Astrocyte of the cerebellum (primary cell): Measurements from ENCODE around the gene STAB2.

Experiments
- DNase-seq: peaks from one replicate; pipeline ENCODE4 v3.0.0-alpha.2; 2011; ENCODE audit warnings: low read depth
- H3K4me3 ChIP-seq: 2 replicates; pipeline ENCODE4 v1.5.1; 2011; ENCODE audit warnings: mild to moderate bottlenecking, low read depth, low read length, moderate library complexity
- in situ Hi-C: cut with HindIII; loops from 2 replicates; pipeline ENCODE4 v1.10.0; 2017; ENCODE audit warnings: low sequenced_read_pairs
- TF ChIP-seq, protein P1 (sequence below): IDR thresholded peaks from 2 replicates; pipeline ENCODE4 v1.5.1; 2012; ENCODE audit warnings: low read length, low read depth, moderate library complexity, mild to moderate bottlenecking; ENCODE audit errors: missing control alignments

Gene STAB2

DNA sequence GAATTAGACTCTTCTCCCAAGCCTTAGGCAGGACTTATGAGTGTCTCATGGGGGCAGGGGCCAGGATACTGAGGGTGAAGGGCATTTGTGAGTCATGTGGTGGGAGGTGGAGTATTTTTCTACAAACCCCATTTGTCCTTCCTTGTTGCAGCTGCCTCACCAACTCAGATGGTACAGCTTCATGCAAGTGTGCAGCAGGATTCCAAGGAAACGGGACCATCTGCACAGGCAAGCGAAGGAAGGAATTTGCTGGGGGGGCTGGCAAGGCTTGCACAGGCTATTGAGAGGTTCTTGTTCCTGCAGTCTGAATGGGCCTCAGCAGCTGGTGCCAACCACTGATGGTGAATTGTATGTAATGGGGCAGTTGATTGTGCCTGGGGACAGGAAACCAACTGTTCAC lies 125.1 kb downstream of the STAB2 start:
- DNase-seq = no peak
- in situ Hi-C loops = no loop called here
- H3K4me3 ChIP-seq = no peak overlapping the region
- TF ChIP-seq, protein P1, sequence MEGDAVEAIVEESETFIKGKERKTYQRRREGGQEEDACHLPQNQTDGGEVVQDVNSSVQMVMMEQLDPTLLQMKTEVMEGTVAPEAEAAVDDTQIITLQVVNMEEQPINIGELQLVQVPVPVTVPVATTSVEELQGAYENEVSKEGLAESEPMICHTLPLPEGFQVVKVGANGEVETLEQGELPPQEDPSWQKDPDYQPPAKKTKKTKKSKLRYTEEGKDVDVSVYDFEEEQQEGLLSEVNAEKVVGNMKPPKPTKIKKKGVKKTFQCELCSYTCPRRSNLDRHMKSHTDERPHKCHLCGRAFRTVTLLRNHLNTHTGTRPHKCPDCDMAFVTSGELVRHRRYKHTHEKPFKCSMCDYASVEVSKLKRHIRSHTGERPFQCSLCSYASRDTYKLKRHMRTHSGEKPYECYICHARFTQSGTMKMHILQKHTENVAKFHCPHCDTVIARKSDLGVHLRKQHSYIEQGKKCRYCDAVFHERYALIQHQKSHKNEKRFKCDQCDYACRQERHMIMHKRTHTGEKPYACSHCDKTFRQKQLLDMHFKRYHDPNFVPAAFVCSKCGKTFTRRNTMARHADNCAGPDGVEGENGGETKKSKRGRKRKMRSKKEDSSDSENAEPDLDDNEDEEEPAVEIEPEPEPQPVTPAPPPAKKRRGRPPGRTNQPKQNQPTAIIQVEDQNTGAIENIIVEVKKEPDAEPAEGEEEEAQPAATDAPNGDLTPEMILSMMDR = no peak

DNA sequence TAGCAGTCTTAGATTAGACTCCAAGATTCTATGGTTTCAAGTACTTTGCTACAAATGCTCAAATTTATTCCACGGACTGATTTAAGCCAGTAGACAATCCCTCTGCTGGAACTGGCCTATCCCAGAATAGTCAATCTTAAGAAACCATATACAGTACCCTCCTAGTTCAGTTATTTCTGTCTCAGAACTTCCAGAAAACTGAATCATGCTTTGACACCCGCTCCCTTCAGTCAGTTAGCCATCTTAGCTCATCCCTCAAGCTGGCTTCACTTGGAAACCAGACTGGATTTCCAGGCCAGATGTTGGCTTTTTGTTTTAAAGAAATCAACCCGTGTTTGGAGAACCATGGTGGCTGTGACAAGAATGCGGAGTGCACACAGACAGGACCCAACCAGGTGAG lies 128.4 kb downstream of the STAB2 start:
- no peak overlapping the region for H3K4me3 ChIP-seq
- TF ChIP-seq, protein P1 = no peak
- in situ Hi-C loops = no loop called here
- DNase-seq = no peak

DNA sequence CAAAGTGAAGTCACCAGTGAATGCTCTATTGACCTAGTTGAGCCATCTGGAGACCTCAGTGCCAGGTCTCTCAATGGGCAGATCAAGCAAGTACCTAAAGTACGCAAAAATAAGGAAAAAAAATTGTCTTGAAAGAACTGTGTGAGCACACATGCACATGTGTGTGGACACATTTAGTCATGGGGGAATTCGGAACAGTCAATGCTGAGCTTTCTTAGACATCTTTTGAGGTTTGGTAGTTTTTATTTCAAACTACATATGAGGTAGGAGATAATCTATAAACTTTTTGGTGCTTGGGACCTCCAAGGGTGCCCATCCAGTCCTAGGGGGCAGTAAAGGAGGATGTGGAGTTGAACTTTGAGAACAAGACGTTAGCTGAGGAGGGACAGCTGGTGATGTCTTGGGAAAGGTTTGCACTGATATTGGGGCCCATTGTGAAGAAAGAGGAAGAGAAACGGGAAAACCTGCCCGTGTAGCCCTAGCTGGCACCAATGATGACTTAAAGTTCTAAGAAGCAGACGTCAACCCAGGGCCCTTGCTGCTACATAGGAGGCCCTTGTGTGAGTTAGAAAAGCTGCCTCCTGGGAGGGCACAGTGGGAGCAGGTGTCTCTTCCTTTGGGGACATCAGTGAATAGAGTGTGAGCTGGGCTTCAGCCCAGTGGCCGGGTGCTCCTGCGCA lies 129.6 kb downstream of the STAB2 start:
- TF ChIP-seq, protein P1 = no peak
- DNase-seq = no peak
- H3K4me3 ChIP-seq = no peak overlapping the region
- in situ Hi-C loops = no loop called here

DNA sequence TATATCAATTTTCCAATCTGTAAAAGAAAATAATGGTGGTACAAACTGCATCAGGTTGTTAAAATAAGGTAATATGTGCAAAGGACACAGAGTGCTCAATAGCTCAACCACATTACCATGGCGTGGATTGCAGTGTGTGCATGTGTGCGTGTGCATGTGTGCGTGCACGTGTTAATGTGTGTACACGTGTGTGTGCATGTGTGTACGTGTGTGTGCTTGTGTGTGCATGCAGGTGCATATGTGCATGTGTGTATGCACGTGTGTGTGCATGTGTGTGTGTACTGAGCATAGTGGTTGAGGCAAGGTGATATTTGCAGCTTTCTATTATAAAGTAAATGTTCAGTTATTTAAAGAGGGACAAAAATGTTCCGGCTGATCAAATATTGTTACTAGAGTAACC lies 138.3 kb downstream of the STAB2 start:
- no peak overlapping the region for H3K4me3 ChIP-seq
- in situ Hi-C loops = no loop called here
- TF ChIP-seq, protein P1 = no peak
- DNase-seq = no peak

DNA sequence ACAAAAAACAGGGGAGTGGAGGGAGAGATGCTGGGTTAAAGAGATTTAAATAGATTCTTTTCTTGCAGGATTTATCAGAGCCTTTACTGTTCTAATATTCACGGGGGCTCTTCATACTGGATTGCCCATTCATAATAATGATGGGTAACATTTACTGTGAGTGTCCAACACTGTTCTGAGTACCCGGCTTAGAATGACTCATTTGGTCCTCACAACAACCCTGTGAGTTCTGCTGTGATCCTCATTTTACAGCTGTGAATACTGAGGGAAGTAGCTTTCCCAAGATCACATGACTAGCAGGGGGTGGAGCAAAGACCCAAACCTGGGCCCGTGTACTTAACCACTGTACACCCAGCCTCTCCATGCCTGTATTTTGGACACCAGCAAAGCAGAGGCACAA lies 140.6 kb downstream of the STAB2 start:
- in situ Hi-C loops = no loop called here
- TF ChIP-seq, protein P1 = no peak
- no peak for DNase-seq
- no peak overlapping the region for H3K4me3 ChIP-seq

DNA sequence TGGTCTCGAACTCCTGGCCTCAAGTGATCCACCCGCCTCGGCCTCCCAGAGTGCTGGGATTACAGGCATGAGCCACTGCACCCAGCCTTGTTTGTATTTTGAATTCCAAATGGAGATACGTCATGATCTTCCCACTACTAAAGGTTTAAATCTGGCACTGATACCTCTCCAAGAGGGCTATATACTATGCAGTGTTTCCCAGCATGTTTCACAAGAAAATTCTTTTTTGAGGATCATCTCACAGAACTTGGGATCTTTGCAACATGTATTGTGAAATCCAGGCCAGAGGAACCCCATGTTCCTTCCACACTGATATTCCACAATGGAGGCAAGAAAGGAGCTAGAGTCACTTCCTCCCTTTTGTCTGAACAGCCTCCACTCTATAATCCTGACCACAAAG lies 141.2 kb downstream of the STAB2 start:
- in situ Hi-C loops = no loop called here
- TF ChIP-seq, protein P1 = no peak
- no peak for DNase-seq
- H3K4me3 ChIP-seq = no peak overlapping the region
